Heart right ventricle (tissue), 16 donors: Measurements from ENCODE around the gene GPR82. TPM values are rescaled to one million over a fixed set of nuclear protein-coding genes. Genes with fewer than 3 reads are reported as not detected.

Source experiments
- ATAC-seq, 8 donors: fragments of 200-7000 bp; cut with Tn5 transposase; one replicate each; pipeline ENCODE4 v1.9.1; 2020; ENCODE audit warnings: mild to moderate bottlenecking in 8 of 8, moderate library complexity in 8 of 8, moderate number of reproducible peaks in 1 of 8
- DNase-seq, 2 donors: peaks; one replicate each; pipeline ENCODE4 v3.0.0-alpha.2; 2020
- H3K27ac ChIP-seq, 10 donors: fragments of 200-600 bp; sonication (generic) in 2 of 10; one replicate each; pipeline versions ENCODE4 v1.5.0 to v1.8.0; 2020 to 2022; ENCODE audit warnings: mild to moderate bottlenecking in 3 of 10
- H3K27me3 ChIP-seq, 7 donors: fragments of 200-600 bp; one replicate each; pipeline ENCODE4 v1.8.0; 2021 to 2022; ENCODE audit warnings: mild to moderate bottlenecking in 2 of 7
- H3K36me3 ChIP-seq, 9 donors: fragments of 200-600 bp; sonication (generic) in 1 of 9; one replicate each; pipeline versions ENCODE4 v1.5.0 to v1.8.0; 2020 to 2022; ENCODE audit warnings: mild to moderate bottlenecking in 2 of 9
- H3K4me1 ChIP-seq, 9 donors: fragments of 200-600 bp; sonication (generic) in 1 of 9; one replicate each; pipeline versions ENCODE4 v1.5.0 to v1.8.0; 2020 to 2022; ENCODE audit warnings: mild to moderate bottlenecking in 4 of 9
- H3K4me3 ChIP-seq, 10 donors: fragments of 200-600 bp; sonication (generic) in 2 of 10; one replicate each; pipeline versions ENCODE4 v1.5.0 to v1.8.0; 2020 to 2022; ENCODE audit warnings: mild to moderate bottlenecking in 7 of 10, moderate library complexity in 2 of 10
- H3K9me3 ChIP-seq, 11 donors: fragments of 200-600 bp in 10 of 11; sonication (generic) in 2 of 11; one replicate each; pipeline versions ENCODE4 v1.5.0 to v1.8.0; 2013 to 2022; ENCODE audit warnings: mild to moderate bottlenecking in 2 of 11, control low read depth in 1 of 11, moderate library complexity in 1 of 11
- WGBS, 2 donors: extraction: QIAGEN DNeasy Blood & Tissue Kit; methylation state at CpG; one replicate each; pipeline ENCODE4 v1.1.7; 2013; ENCODE audit warnings: inconsistent platforms in 1 of 2; 5-methylcytosine and 5-hydroxymethylcytosine counted together
- intact Hi-C, 10 donors: fragments of 100-400 bp; cut with DNase I; formaldehyde crosslinking; loops; one replicate each; pipeline versions ENCODE4 v1.11.1 to v1.14.2; 2022
- polyA plus RNA-seq, 2 donors: library from polyadenylated mRNA; stranded (reverse); fragments of 200-250 nt; gene quantifications; one replicate each; pipeline ENCODE4 v1.2.3, GENCODE V29; 2013
- total RNA-seq, 10 donors: library from RNA; stranded (reverse); fragmentation: NEBNext Ultra II Directional in 3 of 10; extraction: Animal tissue kit (Norgen Biotek cat#: 25700) in 3 of 10; gene quantifications; one replicate each; pipeline versions ENCODE4 v1.2.1 to v1.2.4, GENCODE V29; 2021 to 2023
- TF ChIP-seq, protein P1 (sequence below), 9 donors: fragments of 200-600 bp; sonication (generic) in 2 of 9; IDR thresholded peaks; one replicate each; pipeline versions ENCODE4 v1.5.0 to v1.8.0; 2021 to 2022; ENCODE audit warnings: antibody characterized with exemption in 9 of 9, mild to moderate bottlenecking in 5 of 9, moderate library complexity in 1 of 9
- donor health status: Arrhythmogenic right ventricular cardiomyopathy.
- donor health status: ischemic (EF 13 %, LVEDD 7.1; RV severe dilation, severe dysfunction).
- donor health status: healthy with polysubstance abuse.
- donor health status: DM: no; HTN: yes; CAD: no.
- donor health status: DM: no; HTN: no; CAD: no.
- donor health status: ischemic (EF 25% LVEDD 6.9; RV normal size, moderate dysfunction).
- donor health status: ischemic (EF 25% LVEDD 5.7; RV mildly dilated, moderate dysfunction).
- donor health status: healthy.
- donor health status: DM: yes; HTN: yes; CAD: no.
- donor health status: Ischemic cardiomyopathy.
- donor health status: ischemic (EF 35%, LVEDD 5.7; RV mildly dilated, moderate dysfunction).
- donor health status: nonischemic (EF 11% LVEDD 7.7; RV severe dilation, severe dysfunction).
- donor health status: DM: yes; HTN: yes; CAD: no.
- donor health status: PGD.
- donor health status: ischemic (EF 29% LVEDD 5.4; RV normal size, mild dysfunction).
- donor health status: nonischemic (EF 23%, LVEDD 6.1; RV moderate dilation, normal function).

The GPR82 gene
- total and polyA plus RNA-seq, 12 donors: 0.06 to 0.36 (median 0.17) TPM; not detected in 8

DNA sequence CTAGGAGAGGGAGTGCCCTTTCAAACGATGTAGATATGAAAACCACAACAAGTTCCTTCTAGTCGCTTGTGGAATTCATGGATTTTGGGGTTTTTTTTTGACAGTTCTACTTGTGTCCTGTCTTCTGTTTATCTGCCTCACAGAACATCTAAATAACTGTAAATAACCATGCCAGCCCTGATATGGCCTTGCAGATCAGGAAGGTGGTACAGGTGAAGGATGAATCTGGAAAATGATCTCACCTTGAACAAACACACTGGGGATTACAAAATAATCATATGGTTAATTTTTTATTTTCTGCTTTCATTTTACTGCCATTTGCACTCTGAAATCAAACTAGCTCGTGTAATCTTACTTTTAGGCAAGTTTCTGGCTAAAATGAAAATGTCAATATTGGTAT lies 37.2 kb downstream of the GPR82 start:
- Histone ChIP-seq H3K9me3 (no peaks in the 10 kb centered on the region), H3K27ac (no peak overlapping the region), H3K36me3 (no peaks in the 10 kb centered on the region), H3K27me3 (peaks cover 0 to 25% (median 0%) of the 10 kb centered on the region in 7 donors), H3K4me3 (no peak overlapping the region), H3K4me1 (no peaks in the 10 kb centered on the region)
- ATAC-seq: no peak
- DNase-seq: no peak
- WGBS, 2 donors: 65 to 69% methylated on average over 3 of the region's 3 CpGs
- TF ChIP-seq, protein P1, sequence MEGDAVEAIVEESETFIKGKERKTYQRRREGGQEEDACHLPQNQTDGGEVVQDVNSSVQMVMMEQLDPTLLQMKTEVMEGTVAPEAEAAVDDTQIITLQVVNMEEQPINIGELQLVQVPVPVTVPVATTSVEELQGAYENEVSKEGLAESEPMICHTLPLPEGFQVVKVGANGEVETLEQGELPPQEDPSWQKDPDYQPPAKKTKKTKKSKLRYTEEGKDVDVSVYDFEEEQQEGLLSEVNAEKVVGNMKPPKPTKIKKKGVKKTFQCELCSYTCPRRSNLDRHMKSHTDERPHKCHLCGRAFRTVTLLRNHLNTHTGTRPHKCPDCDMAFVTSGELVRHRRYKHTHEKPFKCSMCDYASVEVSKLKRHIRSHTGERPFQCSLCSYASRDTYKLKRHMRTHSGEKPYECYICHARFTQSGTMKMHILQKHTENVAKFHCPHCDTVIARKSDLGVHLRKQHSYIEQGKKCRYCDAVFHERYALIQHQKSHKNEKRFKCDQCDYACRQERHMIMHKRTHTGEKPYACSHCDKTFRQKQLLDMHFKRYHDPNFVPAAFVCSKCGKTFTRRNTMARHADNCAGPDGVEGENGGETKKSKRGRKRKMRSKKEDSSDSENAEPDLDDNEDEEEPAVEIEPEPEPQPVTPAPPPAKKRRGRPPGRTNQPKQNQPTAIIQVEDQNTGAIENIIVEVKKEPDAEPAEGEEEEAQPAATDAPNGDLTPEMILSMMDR (IDR thresholded peaks at IDR 0.05): no peak
- intact Hi-C loops: loop anchor here in 1 of 10 donors (5.0 kb wide), 1 partner anchor 204 kb away; no protein-coding TSS in a partner anchor

DNA sequence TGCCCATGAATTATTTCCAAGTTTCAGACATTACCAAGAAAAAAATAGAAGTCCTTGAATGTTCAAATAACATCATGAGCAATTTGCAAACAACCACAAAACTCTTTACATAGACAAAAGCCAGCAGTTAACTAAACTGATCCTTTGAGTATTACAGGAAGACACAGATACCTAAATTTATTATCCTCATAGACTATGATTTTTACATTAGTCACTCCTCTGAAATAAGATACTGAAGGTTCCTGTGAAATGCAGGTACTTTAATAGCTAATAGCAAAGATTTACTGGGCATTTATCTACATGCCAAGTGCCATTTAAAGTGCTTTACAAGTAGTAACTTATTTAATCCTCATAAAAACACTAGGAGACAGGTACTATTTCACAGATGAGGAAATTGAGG lies 37.7 kb downstream of the GPR82 start:
- DNase-seq: no peak
- Histone ChIP-seq H3K4me1 (no peaks in the 10 kb centered on the region), H3K9me3 (no peaks in the 10 kb centered on the region), H3K27ac (no peak overlapping the region), H3K36me3 (no peaks in the 10 kb centered on the region), H3K27me3 (peaks cover 0 to 31% (median 0%) of the 10 kb centered on the region in 7 donors), H3K4me3 (no peak overlapping the region)
- TF ChIP-seq, protein P1 (IDR thresholded peaks at IDR 0.05): no peak
- ATAC-seq: no peak
- intact Hi-C loops: loop anchor here in 1 of 10 donors (5.0 kb wide), 1 partner anchor 204 kb away; no protein-coding TSS in a partner anchor

DNA sequence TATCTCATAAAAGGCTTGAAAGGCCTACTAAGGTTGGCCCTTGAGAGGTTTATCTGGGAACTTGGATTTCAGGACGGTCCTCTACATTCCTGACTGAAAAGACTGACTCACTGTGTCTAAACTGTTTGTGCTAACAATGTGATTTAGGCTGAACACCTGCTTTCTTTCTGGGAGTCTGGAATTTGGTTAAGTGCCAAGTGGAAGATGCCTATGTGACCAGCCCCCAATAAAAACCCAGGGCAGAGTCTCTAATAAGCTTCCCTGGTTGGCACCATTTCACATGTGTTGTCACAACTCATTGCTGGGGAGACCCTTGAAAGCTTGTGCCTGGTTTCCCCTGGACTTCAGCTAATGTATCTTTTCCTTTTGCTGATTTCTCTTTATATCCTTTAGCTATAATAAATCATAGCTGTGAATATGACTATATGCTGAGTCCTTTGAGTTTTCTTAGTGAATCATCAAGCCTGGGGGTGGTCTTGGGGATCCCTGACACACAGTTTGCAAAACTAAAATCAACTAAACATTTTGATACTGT lies 55.1 kb downstream of the GPR82 start:
- 17 to 26% methylated on average over 1 of the region's 1 CpG for WGBS, 2 donors
- H3K4me3 ChIP-seq: no peak overlapping the region
- ATAC-seq (no peak), DNase-seq (no peak)
- TF ChIP-seq, protein P1 (IDR thresholded peaks at IDR 0.05): no peak
- peaks cover 0 to 8% (median 0%) of the 10 kb centered on the region in 9 donors for H3K4me1 ChIP-seq
- H3K9me3 ChIP-seq: no peaks in the 10 kb centered on the region
- no peak overlapping the region for H3K27ac ChIP-seq
- no peaks in the 10 kb centered on the region for H3K36me3 ChIP-seq
- peaks cover 0 to 4% (median 0%) of the 10 kb centered on the region in 7 donors for H3K27me3 ChIP-seq
- intact Hi-C loops: loop anchor here in 1 of 10 donors (10.0 kb wide), 1 partner anchor 1126 kb away; no protein-coding TSS in a partner anchor

Other genes with a start within 250 kb of the GPR82 start
- 1 to 10 TPM; 1.0 to 9.8 (median 3.7) TPM for gene GPR34, start 35.2 kb upstream of the GPR82 start, total RNA-seq
- gene GPR34, start 35.2 kb upstream of the GPR82 start, polyA plus RNA-seq: 1 to 10 TPM; 2.2 to 2.4 TPM
- 10 to 100 TPM in 9 of 10 donors, 1 to 10 TPM in 1; 7.5 to 20.7 (median 13.5) TPM for gene CASK, start 199.4 kb downstream of the GPR82 start, total RNA-seq
- gene CASK, start 199.4 kb downstream of the GPR82 start, polyA plus RNA-seq: 1 to 10 TPM; 2.2 to 3.9 TPM